Measurements from ENCODE around the gene AP2A2.
"Not testable (repeated sequence)": the region's sequence is repeated elsewhere in the genome, so short reads cannot be mapped to it uniquely, and the experiment has no call there.

The AP2A2 gene

DNA sequence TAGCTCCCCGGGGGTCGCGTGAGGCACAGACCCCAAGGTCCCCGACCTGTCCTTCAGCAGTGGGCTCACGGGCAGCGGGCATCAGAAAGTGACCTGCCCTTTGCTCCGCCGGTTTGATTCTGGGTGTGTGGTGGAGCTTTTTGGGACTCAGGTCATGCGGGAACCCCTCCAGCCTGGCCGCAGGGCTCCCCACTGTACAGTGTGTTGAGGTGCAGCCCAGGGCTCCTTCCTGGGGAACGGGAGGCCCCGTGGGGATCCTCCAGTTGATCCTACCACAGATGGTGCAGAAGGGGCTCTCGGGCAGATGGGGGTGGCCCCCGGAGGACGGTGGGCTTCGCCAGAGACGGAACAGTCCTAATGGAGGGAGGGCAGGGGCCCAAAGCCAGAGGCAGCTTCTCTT, 86.6 kb downstream of the AP2A2 start:
- Histone ChIP-seq H3K4me3 (ENCODE audit: low read length) (no peak overlapping the region), H3K4me1 (ENCODE audit: insufficient read depth, low read length) (no peaks in the 10 kb centered on the region), H3K9me3 (ENCODE audit: insufficient read depth, low read depth, low read length) (peaks cover 7% of the 10 kb centered on the region; the same call in 1 of the 2 replicates), H3K36me3 (ENCODE audit: insufficient read depth, low read length) (peaks cover 46% of the 10 kb centered on the region), H3K9ac (ENCODE audit: low read depth, low read length) (no peak overlapping the region), H3K27ac (ENCODE audit: low read depth, low read length) (no peak overlapping the region), H3K27me3 (ENCODE audit: insufficient read depth, low read length) (no peaks in the 10 kb centered on the region)
- 93% methylated on average over 17 of the region's 17 CpGs for WGBS

- H3K27me3 ChIP-seq (ENCODE audit: insufficient read depth, low read length) = no peaks in the 10 kb centered on the region
- H3K27ac ChIP-seq (ENCODE audit: low read depth, low read length) = no peak overlapping the region
- H3K9me3 ChIP-seq (ENCODE audit: insufficient read depth, low read depth, low read length) = peaks cover 8% of the 10 kb centered on the region; the same call in 1 of the 2 replicates
- no peaks in the 10 kb centered on the region for H3K4me1 ChIP-seq (ENCODE audit: insufficient read depth, low read length)
- WGBS = 94% methylated on average over 28 of the region's 28 CpGs
- H3K9ac ChIP-seq (ENCODE audit: low read depth, low read length) = no peak overlapping the region
- peaks cover 39% of the 10 kb centered on the region for H3K36me3 ChIP-seq (ENCODE audit: insufficient read depth, low read length)
- H3K4me3 ChIP-seq (ENCODE audit: low read length) = no peak overlapping the region
These were observed 87.3 kb downstream of the AP2A2 start for GRCh38 chr11:1012740-1013630.

- Histone ChIP-seq H3K4me3 (ENCODE audit: low read length) (no peak overlapping the region), H3K36me3 (ENCODE audit: insufficient read depth, low read length) (peaks cover 33% of the 10 kb centered on the region), H3K27ac (ENCODE audit: low read depth, low read length) (no peak overlapping the region), H3K9ac (ENCODE audit: low read depth, low read length) (no peak overlapping the region), H3K9me3 (ENCODE audit: insufficient read depth, low read depth, low read length) (peaks cover 8% of the 10 kb centered on the region; the same call in 1 of the 2 replicates), H3K27me3 (ENCODE audit: insufficient read depth, low read length) (no peaks in the 10 kb centered on the region), H3K4me1 (ENCODE audit: insufficient read depth, low read length) (no peaks in the 10 kb centered on the region)
- 93% methylated on average over 12 of the region's 12 CpGs for WGBS
These were observed 87.9 kb downstream of the AP2A2 start for GRCh38 chr11:1013631-1013935.

DNA sequence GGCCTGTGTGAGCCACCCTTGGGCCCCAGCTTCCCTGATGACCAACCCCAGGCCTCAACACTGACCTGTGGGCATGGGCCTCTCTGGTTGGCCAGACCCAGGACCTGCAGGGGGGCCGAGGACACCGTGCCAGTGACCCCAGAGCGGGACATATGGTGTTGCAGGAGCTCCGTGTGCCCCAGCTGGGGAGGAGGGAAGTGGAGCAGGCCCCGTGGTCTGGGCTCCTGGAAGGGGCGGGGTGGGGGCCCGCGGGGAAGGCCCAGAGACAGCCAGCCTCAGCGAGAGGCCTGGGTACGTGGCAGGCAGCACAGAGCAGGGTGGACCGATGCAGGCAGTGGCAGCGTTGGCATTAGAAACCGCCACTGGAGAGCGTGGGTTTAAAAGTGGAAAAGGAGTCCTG, 88.6 kb downstream of the AP2A2 start:
- H3K36me3 ChIP-seq (ENCODE audit: insufficient read depth, low read length) = peaks cover 26% of the 10 kb centered on the region
- H3K4me1 ChIP-seq (ENCODE audit: insufficient read depth, low read length) = no peaks in the 10 kb centered on the region
- no peaks in the 10 kb centered on the region for H3K27me3 ChIP-seq (ENCODE audit: insufficient read depth, low read length)
- peaks cover 8% of the 10 kb centered on the region; the same call in 1 of the 2 replicates for H3K9me3 ChIP-seq (ENCODE audit: insufficient read depth, low read depth, low read length)
- H3K4me3 ChIP-seq (ENCODE audit: low read length) = no peak overlapping the region
- no peak overlapping the region for H3K9ac ChIP-seq (ENCODE audit: low read depth, low read length)
- WGBS = 93% methylated on average over 14 of the region's 14 CpGs
- H3K27ac ChIP-seq (ENCODE audit: low read depth, low read length) = no peak overlapping the region

DNA sequence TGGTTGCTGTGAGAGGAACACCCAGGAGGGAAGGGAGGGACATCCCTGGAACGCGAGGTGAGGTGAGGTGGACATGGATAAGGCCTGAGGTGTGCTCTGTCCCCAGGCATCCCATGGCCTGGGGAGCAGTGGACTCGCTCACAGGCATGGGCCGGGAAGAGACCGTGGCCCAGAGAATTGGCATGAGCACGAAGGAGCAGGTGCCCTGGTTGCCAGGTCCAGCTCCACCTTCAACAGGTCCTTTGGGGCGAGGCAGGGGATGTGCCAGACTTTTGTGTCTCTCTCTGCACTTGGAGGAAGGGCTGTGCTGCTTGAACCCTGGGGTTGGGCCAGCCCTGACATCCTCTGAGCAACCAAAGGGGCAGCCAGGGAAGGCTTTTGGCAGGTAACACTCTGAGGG, 89.4 kb downstream of the AP2A2 start:
- Histone ChIP-seq H3K36me3 (ENCODE audit: insufficient read depth, low read length) (peaks cover 19% of the 10 kb centered on the region), H3K27me3 (ENCODE audit: insufficient read depth, low read length) (no peaks in the 10 kb centered on the region), H3K4me1 (ENCODE audit: insufficient read depth, low read length) (no peaks in the 10 kb centered on the region), H3K9me3 (ENCODE audit: insufficient read depth, low read depth, low read length) (peaks cover 8% of the 10 kb centered on the region; the same call in 1 of the 2 replicates), H3K4me3 (ENCODE audit: low read length) (no peak overlapping the region), H3K27ac (ENCODE audit: low read depth, low read length) (no peak overlapping the region), H3K9ac (ENCODE audit: low read depth, low read length) (no peak overlapping the region)
- 91% methylated on average over 7 of the region's 7 CpGs for WGBS

DNA sequence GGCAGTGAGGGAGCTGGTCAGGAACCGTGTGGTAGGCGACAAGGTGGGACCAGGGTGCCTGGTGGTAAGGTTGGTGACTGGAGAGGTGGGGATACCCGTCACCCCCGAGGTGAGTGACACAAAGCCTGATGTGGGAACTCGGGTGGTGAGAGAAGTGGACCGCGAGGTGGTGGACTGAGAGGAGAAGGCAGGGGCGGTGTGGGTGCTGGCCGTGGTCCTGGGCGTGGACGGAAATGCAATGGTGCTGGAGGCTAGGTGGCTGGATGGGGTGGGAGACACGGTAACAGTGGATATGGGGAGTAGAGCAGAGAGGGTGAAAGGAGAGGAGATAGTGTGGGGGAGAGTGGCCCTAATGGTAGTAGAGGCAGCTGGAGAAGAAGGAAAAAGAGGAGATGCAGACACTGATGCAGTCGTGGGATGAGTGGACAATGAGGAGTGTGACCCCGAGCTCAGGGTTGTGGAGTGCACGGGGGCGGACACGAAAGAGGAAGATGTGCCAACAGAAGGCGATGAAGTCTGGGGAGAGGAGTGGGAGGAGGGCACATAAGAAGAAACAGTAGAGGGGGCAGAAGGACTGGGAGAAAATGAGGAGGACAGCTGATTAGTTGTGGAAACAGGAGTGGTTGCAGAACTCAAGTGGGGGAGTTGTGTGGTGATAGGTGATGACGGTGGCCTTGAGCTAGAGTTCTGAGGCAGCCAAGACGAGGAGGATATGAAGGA, 90.3 kb downstream of the AP2A2 start:
- Histone ChIP-seq H3K4me3 (ENCODE audit: low read length) (no peak overlapping the region), H3K27ac (ENCODE audit: low read depth, low read length) (no peak overlapping the region), H3K36me3 (ENCODE audit: insufficient read depth, low read length) (peaks cover 10% of the 10 kb centered on the region), H3K4me1 (ENCODE audit: insufficient read depth, low read length) (no peaks in the 10 kb centered on the region), H3K9ac (ENCODE audit: low read depth, low read length) (no peak overlapping the region), H3K27me3 (ENCODE audit: insufficient read depth, low read length) (no peaks in the 10 kb centered on the region), H3K9me3 (ENCODE audit: insufficient read depth, low read depth, low read length) (peaks cover 8% of the 10 kb centered on the region; the same call in 1 of the 2 replicates)
- WGBS = 91% methylated on average over 20 of the region's 20 CpGs

DNA sequence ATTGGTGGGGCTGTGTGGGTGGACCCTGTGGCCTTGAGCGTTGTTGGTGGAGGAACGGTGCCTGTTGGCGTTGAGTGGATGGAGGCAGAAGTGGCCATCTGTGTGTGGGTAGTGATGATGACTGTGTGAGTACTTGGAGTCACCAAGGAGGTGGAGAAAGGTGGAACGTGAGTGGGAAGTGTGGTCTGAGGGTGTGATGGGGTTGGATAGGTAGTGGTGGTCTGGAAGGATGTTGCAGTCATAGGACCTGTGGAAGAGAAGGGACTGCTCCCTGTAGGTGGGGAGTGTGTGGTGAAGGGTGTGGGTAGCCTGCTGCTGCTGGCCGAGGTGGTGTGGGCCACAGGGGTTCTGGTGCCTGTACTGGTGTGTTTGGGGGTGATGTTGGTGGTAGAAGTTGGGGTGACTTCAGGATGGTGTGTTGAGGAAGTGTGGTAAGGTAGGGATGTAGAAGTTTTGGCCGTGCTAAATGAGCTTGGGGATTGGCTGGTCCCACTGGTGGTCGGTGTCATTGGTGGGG, 91.0 kb downstream of the AP2A2 start:
- H3K27me3 ChIP-seq (ENCODE audit: insufficient read depth, low read length); H3K9me3 ChIP-seq (ENCODE audit: insufficient read depth, low read depth, low read length); H3K36me3 ChIP-seq (ENCODE audit: insufficient read depth, low read length); H3K9ac ChIP-seq (ENCODE audit: low read depth, low read length); H3K4me1 ChIP-seq (ENCODE audit: insufficient read depth, low read length); H3K4me3 ChIP-seq (ENCODE audit: low read length); H3K27ac ChIP-seq (ENCODE audit: low read depth, low read length): not testable (repeated sequence)
- 66% methylated on average over 7 of the region's 7 CpGs for WGBS

- H3K4me1 ChIP-seq (ENCODE audit: insufficient read depth, low read length) = no peaks in the 10 kb centered on the region
- H3K4me3 ChIP-seq (ENCODE audit: low read length) = no peak overlapping the region
- H3K27ac ChIP-seq (ENCODE audit: low read depth, low read length) = no peak overlapping the region
- no peaks in the 10 kb centered on the region for H3K36me3 ChIP-seq (ENCODE audit: insufficient read depth, low read length)
- H3K9ac ChIP-seq (ENCODE audit: low read depth, low read length) = no peak overlapping the region
- 87% methylated on average over 12 of the region's 12 CpGs for whole genome bisulfite sequencing
- H3K9me3 ChIP-seq (ENCODE audit: insufficient read depth, low read depth, low read length) = peaks cover 8% of the 10 kb centered on the region; the same call in 1 of the 2 replicates
- no peaks in the 10 kb centered on the region for H3K27me3 ChIP-seq (ENCODE audit: insufficient read depth, low read length)
These were observed 91.8 kb downstream of the AP2A2 start for GRCh38 chr11:1017269-1018005.

- Histone ChIP-seq H3K27me3 (ENCODE audit: insufficient read depth, low read length) (no peaks in the 10 kb centered on the region), H3K9me3 (ENCODE audit: insufficient read depth, low read depth, low read length) (peaks cover 8% of the 10 kb centered on the region; the same call in 1 of the 2 replicates), H3K27ac (ENCODE audit: low read depth, low read length) (no peak overlapping the region), H3K9ac (ENCODE audit: low read depth, low read length) (no peak overlapping the region), H3K4me3 (ENCODE audit: low read length) (no peak overlapping the region), H3K4me1 (ENCODE audit: insufficient read depth, low read length) (no peaks in the 10 kb centered on the region), H3K36me3 (ENCODE audit: insufficient read depth, low read length) (no peaks in the 10 kb centered on the region)
- WGBS = 91% methylated on average over 9 of the region's 9 CpGs
These were observed 92.4 kb downstream of the AP2A2 start for GRCh38 chr11:1018091-1018490.

GRCh38 chr11:1019321-1019910, 93.7 kb downstream of the AP2A2 start:
- H3K4me1 ChIP-seq (ENCODE audit: insufficient read depth, low read length) = no peaks in the 10 kb centered on the region
- no peak overlapping the region for H3K27ac ChIP-seq (ENCODE audit: low read depth, low read length)
- no peaks in the 10 kb centered on the region for H3K36me3 ChIP-seq (ENCODE audit: insufficient read depth, low read length)
- peaks cover 8% of the 10 kb centered on the region; the same call in 1 of the 2 replicates for H3K9me3 ChIP-seq (ENCODE audit: insufficient read depth, low read depth, low read length)
- H3K9ac ChIP-seq (ENCODE audit: low read depth, low read length) = no peak overlapping the region
- H3K27me3 ChIP-seq (ENCODE audit: insufficient read depth, low read length) = no peaks in the 10 kb centered on the region
- 89% methylated on average over 21 of the region's 21 CpGs for WGBS
- no peak overlapping the region for H3K4me3 ChIP-seq (ENCODE audit: low read length)

Data from HUES64 (cell line).